ENCODE measurements around the gene STAB1.

The STAB1 gene

GRCh38 chr3:52458031-52458760 is 36.9 kb upstream of the STAB1 start:
- DNase-seq = no peak

DNA sequence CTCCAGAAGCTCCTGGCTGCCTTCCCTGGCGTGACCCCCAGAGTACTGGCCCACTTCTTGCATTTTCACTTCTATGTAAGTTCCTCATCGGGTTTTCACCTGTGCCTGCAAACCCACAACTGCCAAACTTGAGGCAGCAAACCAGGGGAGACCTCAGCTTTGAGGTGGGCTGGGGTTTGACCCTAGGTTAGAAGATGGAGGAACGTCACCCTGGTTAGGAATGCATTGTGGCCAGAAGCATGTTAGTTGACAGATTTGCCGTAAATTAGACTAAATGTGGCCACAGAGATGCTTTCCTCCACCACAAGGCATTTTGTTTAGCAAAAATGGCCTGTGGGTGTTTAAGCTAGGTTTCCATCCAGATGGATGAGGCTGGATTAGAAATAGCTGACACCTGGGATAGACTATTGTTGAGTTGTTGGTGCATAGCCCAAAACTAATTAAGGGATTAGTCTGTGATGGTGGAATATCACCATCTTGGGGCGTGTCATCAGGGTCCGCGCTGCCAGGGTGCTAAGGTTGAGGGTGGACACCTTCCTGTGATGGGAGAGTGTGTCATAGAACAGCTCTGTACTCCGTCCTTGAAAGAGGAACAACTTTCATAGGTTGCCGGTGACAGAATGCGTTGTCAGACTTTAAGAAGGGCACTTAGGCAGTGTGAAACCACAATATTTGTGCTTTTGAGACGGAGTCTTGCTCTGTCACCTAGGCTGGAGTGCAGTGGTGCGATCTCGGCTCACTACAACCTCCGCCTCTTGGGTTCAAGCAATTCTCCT is 36.2 kb upstream of the STAB1 start:
- peak in 1 of 2 donors; percentile 23 for DNase-seq

GRCh38 chr3:52461874-52462273 is 33.3 kb upstream of the STAB1 start:
- DNase-seq = no peak

GRCh38 chr3:52463416-52463815 is 31.7 kb upstream of the STAB1 start:
- DNase-seq = no peak

DNA sequence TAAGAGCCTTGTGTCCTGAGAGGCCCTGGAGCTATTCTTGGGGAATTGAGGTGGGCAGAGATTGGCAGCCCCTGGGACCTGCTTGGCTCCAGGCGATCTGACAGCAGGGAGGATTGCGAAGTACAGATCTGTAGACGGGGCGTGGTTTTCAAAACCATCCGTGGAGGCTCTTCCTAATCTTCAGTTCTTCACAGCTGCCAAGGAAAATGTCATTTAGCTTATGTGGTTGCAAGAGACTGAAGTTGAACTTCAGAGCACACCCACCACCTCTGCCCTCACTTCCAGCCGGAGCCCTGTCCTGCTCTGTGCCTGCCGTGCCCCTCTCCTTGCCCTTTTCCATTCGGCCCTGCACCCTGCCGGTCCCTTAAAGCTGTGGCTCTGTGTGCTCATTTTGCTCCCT is 26.8 kb upstream of the STAB1 start:
- DNase-seq = no peak

DNA sequence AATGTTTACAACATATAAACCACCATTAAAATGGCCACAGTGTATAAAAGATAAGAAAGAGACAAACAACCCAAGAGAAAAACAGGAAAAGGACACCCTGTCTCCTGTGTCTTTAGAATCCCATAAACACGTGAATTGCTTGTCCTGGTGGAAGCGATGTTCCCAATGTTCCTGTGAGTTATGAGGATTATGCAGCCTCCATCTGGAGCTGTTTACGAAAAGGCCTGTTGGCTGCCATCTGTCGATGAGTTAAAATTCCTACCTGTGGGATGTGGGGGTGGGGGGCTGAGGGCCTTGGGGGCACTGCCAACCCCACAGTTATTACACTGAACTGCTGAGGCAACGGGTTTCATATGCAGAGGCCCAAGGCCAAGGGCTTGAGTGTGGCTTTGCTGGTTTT is 26.1 kb upstream of the STAB1 start:
- DNase-seq = no peak

DNA sequence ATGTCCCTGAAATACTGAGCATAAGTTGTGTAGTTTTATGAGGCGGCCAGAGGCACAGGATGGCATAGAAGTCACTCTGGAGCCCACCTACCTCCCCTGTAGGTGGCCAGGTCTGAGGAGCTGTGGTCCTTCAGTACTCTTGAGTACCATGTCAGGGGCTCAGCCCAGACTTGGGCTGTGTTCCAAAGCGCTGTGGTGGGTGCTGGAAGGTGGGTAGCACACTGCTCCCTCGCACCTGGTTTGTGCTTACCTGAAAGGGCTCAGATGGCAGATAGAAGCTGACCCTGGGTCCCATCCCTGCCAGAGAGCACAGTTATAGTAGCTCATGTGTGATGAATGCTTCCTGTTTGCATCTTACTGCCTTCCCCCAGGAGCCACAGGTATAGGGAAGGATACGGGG is 24.2 kb upstream of the STAB1 start:
- DNase-seq = no peak

- DNase-seq = peak; percentile 26 to 39
Measured at GRCh38 chr3:52471371-52472238, 23.5 kb upstream of the STAB1 start.

- no peak for DNase-seq
Measured at GRCh38 chr3:52472239-52473000, 22.7 kb upstream of the STAB1 start.

DNA sequence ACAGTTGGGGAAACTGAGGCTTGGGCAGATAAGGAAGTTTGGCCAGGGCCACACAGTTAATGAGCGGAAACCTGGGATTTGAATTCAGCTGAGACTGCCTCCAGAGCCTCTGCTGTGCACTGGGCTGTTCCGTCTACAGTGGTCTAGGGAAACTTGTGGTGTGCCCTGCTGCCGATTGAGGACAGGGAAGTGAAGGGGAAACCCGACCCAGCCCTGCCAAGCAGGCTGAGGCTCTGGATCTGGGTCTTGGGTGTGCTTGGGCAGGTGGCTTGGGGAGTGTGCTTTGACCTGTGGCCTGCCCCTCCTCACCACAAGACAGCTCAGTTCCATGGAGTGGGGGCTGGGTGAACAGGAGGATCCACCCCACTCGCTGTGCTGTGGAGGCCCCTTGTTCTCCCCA is 22.1 kb upstream of the STAB1 start:
- no peak for DNase-seq

DNA sequence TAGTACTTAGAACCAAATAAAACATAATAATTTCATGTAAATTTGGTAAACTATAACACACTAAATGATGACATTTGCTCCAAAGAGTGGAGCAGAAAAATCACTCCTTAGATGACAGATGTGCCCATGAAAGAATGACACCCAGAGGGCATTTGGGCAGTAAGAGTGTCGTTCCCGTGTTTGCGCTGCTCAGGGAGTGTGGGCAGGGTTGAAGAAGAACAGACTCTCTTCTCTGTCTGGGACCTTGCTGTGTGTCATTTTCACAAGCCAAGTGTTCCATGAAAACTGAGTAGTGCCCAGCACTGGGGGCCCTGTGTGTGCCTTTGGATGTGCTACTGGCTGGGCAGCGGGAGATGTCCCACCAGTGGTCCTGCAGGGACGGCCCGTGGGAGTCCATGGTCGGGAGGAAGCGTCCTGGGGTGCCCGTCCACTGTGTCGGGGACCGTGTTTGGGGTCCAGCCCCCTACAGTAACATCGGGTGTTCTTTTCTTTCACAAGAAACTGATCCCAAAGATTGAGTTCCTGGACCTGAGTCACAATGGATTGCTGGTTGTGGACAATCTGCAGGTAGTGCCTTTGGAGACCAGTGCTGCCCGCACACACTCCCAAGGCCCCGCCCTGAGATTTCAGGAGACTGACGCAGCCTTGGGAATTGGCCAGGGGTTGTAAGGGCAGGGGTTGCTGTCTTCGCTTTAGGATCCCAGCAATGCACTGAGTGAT is 17.9 kb upstream of the STAB1 start:
- no peak for DNase-seq

DNA sequence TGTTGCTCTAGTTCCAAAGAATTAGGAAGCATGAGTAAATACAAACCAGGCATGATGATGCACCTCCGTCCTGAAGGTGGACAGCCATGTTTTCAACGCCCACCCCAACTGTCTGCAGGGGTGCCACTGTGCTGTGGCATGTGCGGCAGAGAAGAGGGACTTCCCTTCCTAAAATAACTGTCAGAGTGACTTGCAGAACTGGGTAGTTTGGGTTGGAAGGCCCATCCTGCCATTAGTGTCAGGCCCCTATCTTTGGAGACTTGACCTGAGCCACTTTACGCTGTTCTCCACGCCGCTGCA is 17.4 kb upstream of the STAB1 start:
- no peak for DNase-seq

DNA sequence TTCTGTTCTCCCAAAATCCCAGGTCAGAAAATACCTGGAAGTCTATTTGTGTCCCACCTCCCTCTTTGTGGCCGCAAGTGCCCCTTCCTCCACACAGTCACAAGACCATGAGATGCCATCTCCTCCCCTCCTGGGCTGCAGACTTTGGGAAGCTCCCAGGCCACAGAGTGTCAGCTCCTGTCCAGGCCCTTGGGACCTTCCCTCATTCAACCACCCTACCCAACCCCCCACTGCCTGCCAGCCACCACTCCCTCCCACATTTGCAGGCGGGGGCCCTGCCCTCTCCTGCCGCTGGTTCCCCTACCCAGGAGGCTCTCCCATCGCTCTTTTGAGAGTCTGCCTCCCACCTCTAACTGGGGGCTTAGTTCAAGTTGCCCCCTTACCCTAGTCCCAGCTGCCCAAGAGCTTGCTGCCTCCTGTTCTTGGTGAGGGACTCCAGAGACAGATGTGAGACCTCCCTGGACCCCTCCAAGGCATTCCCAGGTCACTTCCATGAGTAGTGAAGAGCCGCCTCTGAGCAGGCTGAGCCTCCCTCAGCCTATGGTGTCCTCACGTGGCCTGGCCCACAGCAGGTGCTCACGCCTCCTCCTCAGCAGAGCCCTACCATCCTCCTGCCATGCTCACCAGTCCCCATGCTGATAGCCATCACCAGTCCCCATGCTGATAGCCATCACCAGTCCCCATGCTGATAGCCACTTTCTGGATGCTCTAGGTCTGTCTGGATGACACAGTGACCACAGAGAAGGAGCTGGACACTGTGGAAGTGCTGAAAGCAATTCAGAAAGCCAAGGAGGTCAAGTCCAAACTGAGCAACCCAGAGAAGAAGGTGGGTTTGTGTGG is 15.9 kb upstream of the STAB1 start:
- no peak for DNase-seq

DNA sequence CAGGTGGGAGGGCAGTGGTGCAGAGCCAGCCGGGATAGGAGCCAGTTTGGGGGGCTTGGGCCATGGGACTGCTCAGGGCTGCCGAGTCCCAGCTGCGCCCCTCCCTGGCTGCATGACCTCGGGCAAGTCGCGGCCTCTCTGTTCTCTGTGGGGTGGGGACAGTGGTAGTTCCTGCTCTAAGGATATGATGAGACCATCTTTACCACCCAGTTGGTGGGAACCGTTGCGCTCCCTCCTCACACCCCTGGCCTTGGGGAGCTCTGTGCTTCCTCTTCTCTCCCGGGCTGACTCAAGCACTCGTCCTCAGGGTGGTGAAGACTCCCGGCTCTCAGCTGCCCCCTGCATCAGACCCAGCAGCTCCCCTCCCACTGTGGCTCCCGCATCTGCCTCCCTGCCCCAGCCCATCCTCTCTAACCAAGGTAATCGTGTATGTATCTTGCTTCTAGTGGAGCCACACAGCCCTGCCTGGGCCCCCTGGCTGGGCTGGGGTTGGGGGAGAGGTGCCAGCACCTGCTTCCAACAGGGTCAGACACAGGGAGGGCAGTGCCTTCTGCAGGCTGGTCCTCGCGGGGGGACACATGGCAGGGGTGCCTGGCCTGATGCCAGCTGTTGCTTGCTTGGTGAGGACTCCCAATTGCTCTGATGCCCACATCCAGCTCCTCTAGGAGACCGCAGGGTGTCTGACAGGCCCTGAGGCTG is 15.1 kb upstream of the STAB1 start:
- no peak for DNase-seq

- DNase-seq = no peak
Measured at GRCh38 chr3:52480768-52481715, 14.1 kb upstream of the STAB1 start.

GRCh38 chr3:52481819-52482521 is 13.2 kb upstream of the STAB1 start:
- DNase-seq = peak in 1 of 2 donors; percentile 8

DNA sequence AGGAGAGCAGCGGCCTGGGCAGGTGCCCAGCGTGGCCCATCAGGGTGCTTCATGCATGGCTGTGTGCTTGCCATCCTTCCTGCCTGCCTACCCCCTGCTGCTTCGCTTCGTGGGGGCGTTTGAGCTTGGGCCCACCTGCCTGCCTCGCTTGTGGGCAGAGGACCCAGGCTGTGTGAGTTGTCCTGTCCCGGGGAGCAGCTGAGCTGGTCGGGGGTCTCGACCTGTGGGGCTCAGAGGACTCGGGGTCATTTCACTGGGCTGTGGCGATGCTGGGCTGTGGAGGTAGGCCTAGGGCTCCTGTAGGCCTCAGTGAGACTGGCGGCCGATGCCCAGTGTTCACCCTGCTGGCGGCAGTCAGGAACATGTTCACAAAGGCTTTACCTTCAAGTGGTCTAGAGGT is 12.1 kb upstream of the STAB1 start:
- DNase-seq = no peak

DNA sequence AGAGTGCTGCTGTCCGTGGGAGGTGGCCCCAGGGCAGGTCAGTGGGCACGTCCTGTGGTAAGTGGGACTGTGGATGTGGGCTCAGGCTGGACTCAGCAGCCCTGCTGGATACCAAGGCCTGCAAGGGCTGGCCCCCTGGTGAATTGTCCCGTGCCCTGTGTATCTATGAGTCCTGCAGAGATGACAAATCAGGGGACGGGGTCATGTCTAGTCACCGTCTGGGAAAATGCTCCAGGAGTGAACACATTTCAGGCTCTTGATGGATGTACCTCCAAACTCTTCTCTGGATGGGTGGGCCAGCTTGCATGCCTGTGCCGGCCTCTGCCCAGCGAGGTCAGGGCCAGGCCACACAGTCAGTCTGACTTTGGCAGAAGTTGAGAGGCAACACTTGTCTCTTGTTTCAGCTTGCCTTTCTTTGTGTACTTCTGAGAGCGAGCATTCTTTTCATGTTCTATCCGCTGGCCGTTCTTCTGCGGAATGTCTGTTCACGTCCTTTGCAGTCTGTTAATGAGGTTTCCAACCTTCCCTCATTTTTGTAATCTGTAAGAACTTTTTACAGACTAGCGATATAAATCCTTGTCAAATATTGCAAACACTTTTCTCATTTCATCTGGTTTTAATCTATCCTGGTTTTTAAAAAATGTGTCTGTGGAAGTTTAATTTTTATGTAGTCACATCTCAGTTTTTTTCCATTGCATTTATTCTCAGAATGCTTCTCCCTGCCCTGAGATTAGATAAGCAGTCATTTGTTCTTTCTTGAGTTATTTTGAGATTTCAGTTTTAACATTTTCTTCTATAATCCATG is 11.4 kb upstream of the STAB1 start:
- no peak for DNase-seq

Measured in CD4-positive, alpha-beta T cell treated with Interferon alpha-2 for 1 hour (primary cell).